GM18907 (cell line): Measurements from ENCODE around the gene TRAPPC12.
"Not testable (repeated sequence)": the region's sequence is repeated elsewhere in the genome, so short reads cannot be mapped to it uniquely, and the experiment has no call there.

Experiments
- ATAC-seq: cut with Tn5 transposase; IDR thresholded peaks from one replicate; pipeline ENCODE4 v1.9.1; 2021; ENCODE audit warnings: mild to moderate bottlenecking, moderate library complexity; ENCODE audit not compliant: unreplicated experiment

TRAPPC12 gene

DNA sequence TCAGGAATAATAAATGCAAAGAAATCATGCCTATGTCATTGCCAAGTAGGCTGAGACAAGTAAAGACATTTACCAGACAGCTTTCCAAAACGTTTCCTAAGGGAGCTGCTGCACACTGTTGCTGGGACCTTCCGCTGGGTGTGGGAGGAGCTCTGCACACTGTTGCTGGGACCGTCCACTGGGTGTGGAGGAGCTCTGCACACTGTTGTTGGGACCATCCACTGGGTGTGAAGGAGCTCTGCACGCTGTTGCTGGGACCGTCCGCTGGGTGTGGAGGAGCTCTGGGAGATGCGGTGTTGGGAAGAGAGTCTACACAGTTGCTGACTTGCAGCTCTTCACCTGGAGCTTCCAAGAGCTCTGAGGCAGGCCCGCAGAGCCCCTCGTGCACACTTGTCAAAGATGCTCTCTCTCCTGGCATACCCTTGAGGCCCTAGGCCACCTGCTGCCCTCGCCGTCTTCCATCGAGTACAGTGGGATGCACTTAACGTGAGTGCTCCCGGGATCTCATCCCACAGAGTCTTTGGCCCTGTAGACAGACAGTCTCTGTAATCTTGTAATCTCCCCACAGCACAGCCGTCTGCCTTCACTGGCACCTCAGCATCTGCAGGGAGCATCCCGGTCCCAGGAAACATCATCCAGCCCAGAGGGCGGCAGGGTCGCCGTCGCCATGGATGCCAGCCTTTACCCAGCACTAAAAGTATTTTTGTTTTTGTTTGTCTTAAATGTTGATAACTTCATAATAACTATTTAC, 51.4 kb downstream of the TRAPPC12 start:
- ATAC-seq = no peak

DNA sequence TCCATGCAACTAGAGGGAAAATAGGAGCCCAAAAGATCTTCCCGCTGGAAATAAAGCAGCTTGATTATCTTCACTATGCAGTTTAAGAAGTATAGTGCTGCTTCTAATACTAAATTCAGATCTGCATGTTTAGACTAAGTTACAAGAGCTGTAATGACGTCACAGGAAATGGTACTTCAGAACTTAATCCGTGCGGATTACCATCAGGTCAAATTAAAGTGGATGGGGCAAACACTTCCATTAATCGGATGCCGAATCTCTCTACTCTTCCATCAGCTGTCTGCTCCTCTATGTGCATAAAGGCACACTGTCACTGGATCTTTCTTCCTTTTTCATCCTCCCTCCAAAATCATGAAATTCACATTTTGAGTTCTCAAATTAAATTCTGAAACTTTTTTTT, 52.6 kb downstream of the TRAPPC12 start:
- ATAC-seq = no peak

DNA sequence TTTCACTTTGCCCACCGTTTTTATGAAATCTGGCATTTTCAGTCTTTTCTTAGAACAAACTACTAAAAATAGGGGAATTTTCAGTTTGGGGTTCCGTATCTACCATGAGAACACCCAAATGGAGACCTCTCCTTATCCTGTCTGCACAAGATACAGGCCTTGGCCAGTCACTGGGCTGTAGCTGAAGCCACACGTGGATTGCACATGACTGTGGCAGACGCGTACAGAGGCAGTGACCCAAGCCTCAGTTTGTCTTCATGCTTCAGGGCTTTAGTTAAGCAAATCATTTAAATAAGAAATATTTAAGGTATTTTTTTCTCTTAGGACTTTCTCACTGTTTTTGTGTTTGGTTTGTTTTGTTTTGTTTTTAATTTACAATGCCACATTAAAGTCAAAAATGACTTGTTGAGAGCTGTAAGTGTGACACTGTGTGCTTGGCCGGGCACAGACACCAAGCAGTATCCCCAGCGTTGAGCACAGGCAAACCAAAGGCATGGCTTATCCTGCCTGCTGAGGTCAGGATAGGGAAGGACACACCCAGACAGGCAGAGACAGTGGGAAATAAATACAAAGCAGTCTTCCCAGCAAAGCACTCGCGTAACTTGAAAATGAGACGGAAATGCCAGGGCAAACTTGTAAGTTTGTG, 53.3 kb downstream of the TRAPPC12 start:
- ATAC-seq = no peak

- no peak for ATAC-seq
Measured at GRCh38 chr2:3433339-3433699, 53.8 kb downstream of the TRAPPC12 start.

- no peak for ATAC-seq
Measured at GRCh38 chr2:3433776-3434400, 54.4 kb downstream of the TRAPPC12 start.

DNA sequence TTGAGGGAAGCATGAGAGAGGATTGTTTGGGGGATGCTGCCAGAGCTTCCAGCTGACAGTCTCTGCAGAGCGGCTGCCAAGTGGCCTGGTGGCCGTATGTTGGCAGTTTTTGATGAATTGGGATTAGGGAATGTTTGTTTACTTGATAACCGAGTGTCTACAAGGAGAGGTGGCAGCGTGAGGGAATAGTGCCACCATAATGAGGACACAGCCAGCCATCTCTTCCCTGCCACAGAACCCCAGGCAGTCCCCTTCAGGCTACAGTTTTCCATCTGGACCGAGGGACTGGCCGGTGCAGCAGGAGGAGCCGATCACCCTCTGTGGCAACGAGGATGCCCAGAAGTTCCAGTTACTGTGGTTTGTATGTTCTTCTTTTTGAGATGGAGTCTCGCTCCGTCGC, 55.2 kb downstream of the TRAPPC12 start:
- ATAC-seq = no peak

- no peak for ATAC-seq
Measured at GRCh38 chr2:3435445-3435844, 56.0 kb downstream of the TRAPPC12 start.

- ATAC-seq = no peak
Measured at GRCh38 chr2:3440477-3440876, 61.0 kb downstream of the TRAPPC12 start.

DNA sequence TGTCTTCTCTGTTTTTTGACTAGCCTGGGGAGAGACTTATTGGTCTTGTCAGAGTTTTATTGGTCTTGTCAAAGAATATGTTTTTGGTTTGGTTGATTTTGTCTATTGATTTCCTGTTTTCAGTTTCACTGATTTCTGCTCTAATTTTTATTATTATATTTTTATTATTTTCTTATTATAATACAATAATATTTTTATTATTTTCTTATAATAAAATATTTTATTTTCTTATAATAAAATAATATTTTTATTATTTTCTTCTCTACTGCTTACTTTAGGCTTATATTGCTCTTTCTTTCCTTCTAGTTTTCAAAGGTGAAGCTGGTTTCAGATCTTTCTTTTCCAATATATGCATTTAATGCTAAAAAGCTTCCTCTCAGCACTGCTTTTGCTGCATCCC, 62.0 kb downstream of the TRAPPC12 start:
- no peak for ATAC-seq

- no peak for ATAC-seq
Measured at GRCh38 chr2:3442185-3442584, 62.7 kb downstream of the TRAPPC12 start.

- no peak for ATAC-seq
Measured at GRCh38 chr2:3443083-3443482, 63.6 kb downstream of the TRAPPC12 start.

DNA sequence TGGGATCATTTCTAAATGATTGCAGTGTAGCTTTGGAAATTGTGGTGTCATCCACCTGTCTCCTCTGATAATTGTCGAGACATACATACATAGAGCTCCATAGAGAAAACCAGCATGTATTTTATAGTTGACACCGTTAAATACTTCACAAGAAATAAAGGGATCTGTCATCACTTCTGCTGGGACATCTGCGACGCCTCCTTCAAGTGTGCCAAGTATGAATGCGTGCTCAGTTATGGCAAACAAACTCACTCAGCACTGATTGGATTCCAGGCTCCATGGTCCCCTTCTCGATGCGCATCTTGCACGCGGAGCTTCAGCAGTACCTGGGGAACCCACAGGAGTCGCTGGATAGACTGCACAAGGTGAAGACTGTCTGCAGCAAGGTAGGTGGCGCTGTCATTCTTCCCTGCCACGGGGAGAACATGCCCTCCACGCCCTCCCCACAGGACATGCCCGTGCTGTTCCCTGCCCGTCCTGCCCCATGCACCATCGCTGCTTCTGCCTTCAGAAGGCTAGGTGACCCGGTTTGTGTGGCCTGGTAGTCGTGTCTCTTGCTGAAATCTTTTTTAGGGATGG, 64.1 kb downstream of the TRAPPC12 start:
- no peak for ATAC-seq

- no peak for ATAC-seq
Measured at GRCh38 chr2:3445891-3446290, 66.4 kb downstream of the TRAPPC12 start.

DNA sequence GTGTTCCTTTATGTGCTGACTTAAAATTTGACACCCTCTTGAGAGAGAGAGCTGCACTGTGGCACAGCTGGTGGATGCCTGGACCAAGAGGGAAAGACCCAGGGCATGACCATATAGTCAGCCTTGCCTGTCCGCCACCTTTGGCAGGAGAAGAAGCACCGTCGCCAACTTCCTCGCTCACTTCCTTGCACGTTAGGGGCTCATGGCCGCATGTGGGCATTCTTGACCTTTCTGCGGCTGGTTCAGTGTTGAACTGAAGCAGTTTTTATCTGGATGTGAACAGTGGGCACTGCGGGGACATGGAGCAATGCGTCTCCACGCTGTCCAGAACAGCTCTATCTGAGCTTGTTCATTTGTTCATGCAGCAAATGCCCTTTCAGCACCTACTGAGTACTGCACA, 66.9 kb downstream of the TRAPPC12 start:
- no peak for ATAC-seq

DNA sequence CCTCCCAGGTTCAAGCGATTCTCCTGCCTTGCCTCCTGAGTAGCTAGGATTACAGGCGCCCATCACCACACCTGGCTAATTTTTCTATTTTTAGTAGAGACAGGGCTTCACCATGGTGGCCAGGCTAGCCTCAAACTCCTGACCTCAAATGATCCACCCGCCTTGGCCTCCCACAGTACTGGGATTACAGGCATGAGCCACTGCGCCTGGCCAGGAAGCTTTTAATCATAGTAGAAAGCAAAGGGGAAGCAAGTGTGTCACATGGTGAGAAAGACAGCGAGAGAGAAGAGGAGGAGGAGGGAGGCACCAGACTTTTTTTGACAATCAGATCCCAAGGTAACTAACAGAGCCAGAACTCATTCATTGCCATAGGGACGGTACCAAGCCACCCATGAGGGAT, 67.7 kb downstream of the TRAPPC12 start:
- ATAC-seq = not testable (repeated sequence)

DNA sequence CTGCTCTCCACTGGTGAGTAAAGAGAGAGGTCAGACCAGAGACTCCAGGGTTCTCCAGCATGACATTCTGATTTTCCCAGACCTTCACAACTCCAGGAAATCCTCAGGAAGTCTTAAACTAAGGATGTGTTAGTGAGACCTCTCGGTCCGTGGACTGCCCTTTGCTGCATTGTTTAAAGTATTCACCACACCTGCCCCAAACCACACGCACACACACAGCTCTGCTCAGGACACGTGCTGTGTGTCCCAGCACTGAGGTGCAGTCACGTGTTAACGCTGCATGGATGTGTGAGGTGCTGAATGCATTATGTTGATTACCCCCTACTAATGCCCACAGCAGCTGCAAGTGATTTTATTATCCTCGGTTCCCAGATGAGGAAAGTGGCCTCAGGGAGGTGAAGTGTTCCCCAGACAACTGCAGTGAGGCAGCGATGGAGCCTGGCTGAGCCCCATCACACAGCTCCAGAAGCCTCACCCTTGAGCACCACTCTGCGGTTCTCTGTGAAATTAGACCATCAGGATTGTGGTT, 68.4 kb downstream of the TRAPPC12 start:
- ATAC-seq = no peak

GRCh38 chr2:3448441-3448911, 69.0 kb downstream of the TRAPPC12 start:
- ATAC-seq = not testable (repeated sequence)

DNA sequence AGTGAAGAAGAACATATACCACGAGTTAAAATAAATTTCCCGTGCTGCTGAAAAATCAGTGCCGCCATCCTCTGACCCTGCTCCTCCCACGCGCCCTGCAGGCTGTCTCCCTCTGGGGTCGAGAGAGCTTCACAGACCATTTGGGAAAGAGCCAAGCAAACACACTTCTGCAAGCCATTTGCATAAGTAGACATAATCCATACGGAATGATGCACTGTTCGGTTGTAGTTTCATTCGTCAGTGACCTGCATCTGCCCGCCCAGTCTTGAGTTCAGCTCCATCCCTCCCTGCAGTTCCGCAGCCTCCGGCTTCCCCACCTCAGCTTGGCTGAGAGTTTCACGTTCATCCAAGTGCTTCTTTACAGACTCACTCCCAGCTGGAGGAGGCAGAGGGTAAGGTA, 69.6 kb downstream of the TRAPPC12 start:
- no peak for ATAC-seq

- ATAC-seq = no peak
Measured at GRCh38 chr2:3449936-3450335, 70.4 kb downstream of the TRAPPC12 start.

DNA sequence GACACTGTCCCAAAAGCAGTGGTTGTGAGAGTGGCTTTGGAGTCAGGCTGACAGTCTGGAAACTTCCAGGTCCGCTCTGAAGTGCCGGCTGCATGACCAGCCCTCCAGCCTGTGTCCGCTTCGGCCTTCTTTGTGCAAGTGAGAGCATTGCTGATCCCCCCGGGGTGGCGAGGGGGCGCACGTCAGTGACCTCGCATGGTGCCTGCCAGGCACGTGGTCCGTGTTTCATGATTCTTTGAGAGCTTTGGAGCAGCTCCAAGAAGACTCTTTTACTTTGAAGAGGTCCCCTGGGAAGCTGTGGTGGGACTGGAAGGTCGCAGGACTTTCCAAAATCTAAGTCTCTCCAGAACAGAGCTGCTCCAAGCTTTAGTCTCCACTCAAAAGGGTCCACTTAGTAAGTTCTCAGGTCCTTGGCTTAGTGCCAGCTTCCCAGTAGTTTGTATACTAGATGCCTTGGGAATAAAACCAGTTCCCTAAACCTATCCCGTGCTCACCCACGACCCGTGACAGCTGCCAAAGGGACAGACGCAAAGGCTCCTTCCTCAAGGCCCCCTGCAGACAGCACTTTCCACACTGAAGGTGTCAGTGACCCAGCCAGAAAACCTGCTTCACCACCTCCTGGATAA, 71.0 kb downstream of the TRAPPC12 start:
- ATAC-seq = no peak

DNA sequence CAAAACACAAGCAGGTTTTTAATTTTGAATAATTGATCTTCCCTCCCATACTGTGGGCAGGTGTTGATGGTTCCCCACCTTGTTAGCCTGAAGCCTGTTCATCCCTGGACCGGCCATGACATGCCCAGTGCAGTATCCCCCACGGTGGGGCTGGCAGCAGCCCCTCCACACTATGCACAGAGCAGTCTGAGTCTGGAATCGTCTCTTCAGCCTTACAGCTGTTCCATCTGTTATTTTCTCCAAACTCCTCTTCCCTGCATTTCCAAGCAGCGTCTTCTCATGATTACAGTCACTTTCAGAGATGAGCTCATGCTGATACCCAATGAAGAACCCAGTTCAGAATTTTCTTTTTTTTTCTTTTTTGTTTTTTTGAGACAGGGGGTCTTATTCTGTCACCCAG, 71.7 kb downstream of the TRAPPC12 start:
- ATAC-seq = no peak
